ENCODE measurements around the gene ALG12.

ALG12 gene

DNA sequence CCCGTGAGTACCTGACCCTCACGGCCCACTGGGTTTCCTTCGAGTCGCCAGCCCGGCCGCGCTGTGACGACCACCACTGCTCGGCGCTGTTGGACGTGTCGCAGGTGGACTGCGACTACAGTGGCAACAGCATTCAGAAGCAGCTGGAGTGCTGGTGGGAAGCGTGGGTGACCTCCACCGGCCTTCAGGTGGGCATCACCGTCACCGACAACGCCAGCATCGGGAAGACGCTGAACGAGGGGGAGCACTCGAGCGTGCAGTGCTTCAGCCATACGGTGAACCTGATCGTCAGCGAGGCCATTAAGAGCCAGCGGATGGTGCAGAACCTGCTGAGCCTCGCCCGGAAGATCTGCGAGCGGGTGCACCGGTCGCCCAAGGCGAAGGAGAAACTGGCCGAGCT is 32.4 kb downstream of the ALG12 start:
- DNase-seq = no peak

GRCh38 chr22:49885281-49885680 is 33.0 kb downstream of the ALG12 start:
- DNase-seq = no peak

GRCh38 chr22:49884503-49885260 is 33.6 kb downstream of the ALG12 start:
- no peak for DNase-seq

GRCh38 chr22:49884075-49884474 is 34.2 kb downstream of the ALG12 start:
- DNase-seq = no peak

GRCh38 chr22:49883294-49883640 is 35.0 kb downstream of the ALG12 start:
- DNase-seq = no peak

DNA sequence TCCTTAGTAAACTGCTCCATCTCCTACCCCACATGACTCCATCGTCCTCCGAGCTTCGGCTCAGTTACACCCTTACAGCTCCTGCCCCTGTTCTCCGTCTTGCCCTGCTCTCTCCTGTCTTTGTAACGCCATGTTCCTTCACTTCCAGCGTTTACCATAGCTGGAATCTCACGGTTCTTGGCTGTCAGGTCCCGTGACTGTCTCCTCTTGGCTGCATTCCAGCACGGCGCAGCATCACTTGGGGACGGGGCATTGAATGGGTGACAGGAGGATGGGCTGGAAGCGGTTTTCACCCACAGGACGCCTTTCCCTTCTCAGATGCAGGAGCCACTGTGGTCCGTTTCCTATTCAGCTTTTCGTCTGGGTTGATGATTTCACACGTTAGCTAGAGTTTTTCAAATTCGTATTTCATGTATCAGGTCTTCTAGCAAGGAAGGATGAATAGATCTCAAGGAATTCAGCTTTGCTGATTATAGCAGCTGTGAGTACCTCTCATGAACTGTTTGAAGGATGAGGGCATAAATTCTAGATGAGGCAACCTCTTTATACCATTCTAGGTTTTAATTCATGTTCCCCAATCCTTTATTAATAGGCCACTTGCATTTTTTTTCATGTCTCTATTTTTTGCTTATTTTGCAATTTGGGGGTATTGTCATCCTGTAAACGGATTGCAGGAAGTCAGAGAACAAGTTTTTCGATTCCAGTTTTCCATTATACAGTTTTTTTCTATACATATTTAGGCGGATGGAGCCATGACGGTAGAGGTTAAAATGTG is 35.5 kb downstream of the ALG12 start:
- DNase-seq = no peak

- no peak for DNase-seq
Observed at GRCh38 chr22:49881856-49882255, 36.4 kb downstream of the ALG12 start.

- DNase-seq = no peak
Observed at GRCh38 chr22:49880281-49880680, 38.0 kb downstream of the ALG12 start.

- no peak for DNase-seq
Observed at GRCh38 chr22:49879871-49880270, 38.4 kb downstream of the ALG12 start.

- no peak for DNase-seq
Observed at GRCh38 chr22:49878206-49878605, 40.0 kb downstream of the ALG12 start.

DNA sequence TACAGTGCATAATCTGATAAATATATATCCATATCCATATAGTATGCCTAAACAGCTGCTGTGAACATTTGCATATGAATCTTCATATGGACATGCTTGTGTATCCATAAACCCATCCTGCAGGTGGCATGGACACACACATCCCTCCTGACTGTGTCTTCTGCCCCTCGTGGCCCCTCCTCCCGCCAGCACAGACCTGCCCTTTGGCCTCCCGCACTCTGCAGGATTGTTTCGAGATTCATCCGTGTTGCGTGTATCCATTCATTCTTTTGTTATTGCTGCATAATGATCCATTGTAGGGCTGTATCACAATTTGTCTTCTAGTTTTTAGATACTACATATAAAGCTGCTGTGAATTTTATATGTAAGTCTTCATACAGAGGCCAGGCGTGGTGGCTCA is 40.6 kb downstream of the ALG12 start:
- no peak for DNase-seq

- DNase-seq = no peak
Observed at GRCh38 chr22:49873228-49873940, 44.9 kb downstream of the ALG12 start.

GRCh38 chr22:49872347-49872746 is 45.9 kb downstream of the ALG12 start:
- no peak for DNase-seq

- no peak for DNase-seq
Observed at GRCh38 chr22:49871482-49871881, 46.8 kb downstream of the ALG12 start.

DNA sequence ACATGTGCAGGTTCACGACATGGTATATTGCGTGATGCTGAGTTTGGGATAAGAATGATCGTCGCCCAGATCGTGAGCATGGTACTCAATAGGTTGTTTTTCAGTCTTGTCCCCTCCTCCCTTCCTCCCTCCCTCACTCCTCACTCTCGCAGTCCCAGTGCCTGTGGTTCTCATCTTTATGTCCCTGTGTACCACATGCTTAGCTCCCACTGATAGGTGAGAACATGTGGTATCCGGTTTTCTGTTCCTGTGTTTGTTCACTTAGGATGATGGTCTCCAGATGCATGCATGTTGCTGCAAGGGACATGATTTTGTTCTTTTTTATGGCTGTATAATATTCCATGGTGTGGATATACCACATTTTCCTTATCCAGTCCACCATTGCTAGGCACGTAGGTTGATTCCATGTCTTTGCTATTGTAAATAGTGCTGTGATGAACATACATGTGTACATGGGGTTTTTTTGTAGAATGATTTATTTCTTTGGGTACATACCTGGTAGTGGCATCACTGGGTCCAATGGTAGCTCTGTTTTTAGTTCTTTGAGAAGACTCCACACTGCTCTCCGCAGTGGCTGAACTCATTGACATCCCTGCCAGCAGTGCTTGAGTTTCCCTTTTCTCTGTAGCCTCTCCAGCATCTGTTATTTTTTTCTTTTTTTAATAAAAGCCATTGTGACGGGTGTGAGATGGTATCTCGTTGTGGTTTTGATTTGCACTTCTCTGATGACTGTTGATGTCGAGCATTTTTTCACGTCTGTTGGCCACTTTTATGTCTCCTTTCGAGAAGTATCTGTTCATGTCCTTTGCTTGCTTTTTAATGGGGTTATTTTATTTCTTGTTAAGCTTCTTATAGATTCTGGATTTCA is 48.2 kb downstream of the ALG12 start:
- DNase-seq = no peak

DNA sequence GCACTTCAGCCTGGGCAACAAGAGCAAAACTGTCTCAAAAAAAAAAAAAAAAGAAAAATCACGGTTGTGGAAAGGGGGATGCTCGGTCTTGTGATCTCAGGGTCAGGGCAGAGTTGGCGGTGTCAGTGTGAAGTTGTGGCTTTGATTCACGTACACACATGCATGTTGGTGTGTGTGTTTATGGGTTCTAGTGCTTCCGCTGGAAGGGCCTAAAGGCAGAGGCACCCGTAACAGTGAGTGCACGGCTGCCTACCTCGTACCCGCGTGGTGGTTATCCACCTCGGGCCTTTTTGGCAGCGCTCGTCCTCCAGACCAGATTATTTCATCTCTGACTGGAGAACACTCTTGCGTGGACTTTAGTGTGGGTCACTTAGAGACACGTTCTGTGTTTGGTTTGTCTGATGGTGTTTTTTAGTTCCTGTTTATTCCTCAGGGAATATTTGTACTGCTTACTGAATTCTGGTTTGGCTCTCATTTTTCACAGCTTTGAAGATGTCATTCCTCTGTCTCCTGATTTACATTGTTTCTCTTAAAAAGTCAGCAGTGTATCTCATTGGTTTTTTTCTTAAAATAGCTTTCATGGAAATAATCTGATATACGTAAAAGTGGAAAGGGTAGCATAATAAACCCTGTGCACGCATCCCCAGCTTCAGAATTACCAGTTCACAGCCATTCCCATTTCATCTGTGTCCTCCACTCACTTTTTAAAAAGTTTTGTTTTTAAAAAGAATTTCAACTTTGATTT is 49.0 kb downstream of the ALG12 start:
- DNase-seq = no peak

DNA sequence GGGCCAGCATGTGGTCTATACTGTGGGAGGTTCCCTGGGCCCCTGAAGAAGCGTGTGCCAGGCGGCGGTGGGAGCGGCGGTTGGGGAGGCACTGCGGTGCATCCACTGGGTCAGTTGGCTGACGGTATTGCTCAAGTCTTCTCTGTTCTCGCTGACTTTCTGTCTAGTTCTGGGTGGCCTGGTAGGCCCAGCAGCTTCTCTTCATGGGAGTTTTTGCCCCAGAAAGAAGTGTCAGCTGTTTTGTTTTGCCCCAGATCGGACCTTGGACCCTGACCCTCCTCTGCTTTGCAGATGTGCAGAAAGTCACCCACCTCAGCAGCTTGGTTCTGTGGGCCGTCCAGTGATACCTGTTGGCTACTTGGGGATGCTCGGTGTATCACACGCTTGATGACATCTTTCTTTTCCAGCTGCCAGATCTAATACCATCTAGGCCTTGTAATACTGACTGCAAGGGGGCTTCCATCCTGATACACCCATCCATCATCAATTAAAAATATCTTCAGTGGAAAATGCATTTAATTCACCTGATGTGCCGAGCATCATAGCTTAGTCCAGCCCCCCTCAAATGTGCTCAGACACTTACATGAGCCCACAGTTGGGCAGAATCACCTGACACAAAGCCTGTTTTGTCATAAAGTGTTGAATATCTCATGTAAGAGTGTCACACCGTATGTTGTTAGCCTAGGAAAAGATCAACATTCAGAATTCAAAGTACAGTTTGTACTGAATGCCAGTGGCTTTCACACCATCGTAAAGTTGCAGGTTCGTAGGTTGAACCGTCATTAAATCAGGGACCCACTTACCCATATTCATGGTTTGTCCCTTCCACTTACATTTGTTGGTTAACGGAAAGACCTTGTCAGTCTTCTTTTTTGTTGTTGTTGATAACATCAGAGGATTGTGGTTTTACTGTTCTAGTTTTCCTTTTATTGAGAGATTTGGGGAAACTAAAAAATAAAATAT is 50.7 kb downstream of the ALG12 start:
- DNase-seq = no peak

GRCh38 chr22:49866646-49867045 is 51.6 kb downstream of the ALG12 start:
- DNase-seq = no peak

DNA sequence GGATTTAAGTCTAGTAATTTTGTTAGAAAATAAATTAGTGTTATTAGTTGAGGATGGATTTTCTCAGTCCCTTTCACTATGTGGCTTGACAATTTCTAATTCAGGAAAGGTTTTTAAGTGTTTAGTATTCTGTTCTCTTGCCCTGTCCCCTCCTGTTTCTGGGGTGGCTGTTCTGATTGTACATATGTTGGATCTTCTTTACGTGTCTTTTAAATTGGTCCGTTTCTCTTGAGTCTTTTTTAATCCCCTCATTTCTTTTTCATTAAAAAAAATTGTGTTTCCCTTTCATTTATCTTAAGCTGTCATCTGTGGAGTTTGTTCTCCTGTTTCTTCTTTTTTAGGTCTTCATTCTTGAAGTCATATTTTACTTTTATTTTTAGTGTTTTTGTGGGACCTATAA is 52.1 kb downstream of the ALG12 start:
- no peak for DNase-seq

GRCh38 chr22:49865156-49865555 is 53.1 kb downstream of the ALG12 start:
- DNase-seq = no peak

DNA sequence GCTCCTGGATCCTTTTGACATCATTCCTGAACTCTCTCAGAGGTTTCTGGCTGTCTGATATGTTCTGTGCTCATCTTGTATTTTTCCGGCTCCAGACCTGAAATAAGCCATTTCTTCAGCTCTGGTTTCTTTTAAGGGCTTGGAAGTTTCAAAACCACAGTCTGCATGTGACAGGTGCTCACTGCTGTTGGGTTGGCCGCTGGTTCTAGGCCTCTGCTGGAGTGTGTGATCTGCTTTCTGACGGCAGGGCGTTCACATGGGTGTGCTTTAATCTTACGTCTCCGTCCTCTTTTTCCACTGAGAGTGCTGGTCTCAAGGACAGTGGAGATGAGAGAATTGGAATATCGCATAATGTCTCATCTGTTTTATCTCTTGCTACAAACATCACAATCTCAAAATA is 54.3 kb downstream of the ALG12 start:
- DNase-seq = no peak
